Thyroid gland (tissue), 4 donors: ENCODE measurements around the gene ZDHHC5. TPM values are rescaled to one million over a fixed set of nuclear protein-coding genes. Genes with fewer than 3 reads are reported as not detected.

Experiments used
- DNase-seq, 2 donors: peaks; one replicate each; pipeline ENCODE4 v3.0.0-alpha.2; 2019
- H3K27ac ChIP-seq, 3 donors: fragments of 200-600 bp; sonication (generic); 1 replicate in 2 of 3; 2 replicates in 1 of 3; pipeline ENCODE4 v1.5.1; 2016 to 2019; ENCODE audit warnings: mild to moderate bottlenecking in 1 of 3, moderate library complexity in 1 of 3
- H3K27me3 ChIP-seq: fragments of 200-600 bp; sonication (generic); one replicate; pipeline ENCODE4 v1.5.1; 2019
- H3K36me3 ChIP-seq, 2 donors: fragments of 200-600 bp; sonication (generic); one replicate each; pipeline ENCODE4 v1.5.1; 2016 to 2019
- H3K4me1 ChIP-seq, 2 donors: fragments of 200-600 bp; sonication (generic); one replicate each; pipeline ENCODE4 v1.5.1; 2017 to 2019
- H3K4me3 ChIP-seq, 3 donors: fragments of 200-600 bp; sonication (generic); replicated peaks in 1 of 3; 1 replicate in 2 of 3; 2 replicates in 1 of 3; pipeline ENCODE4 v1.5.1; 2016; ENCODE audit warnings: mild to moderate bottlenecking in 1 of 3
- H3K9me3 ChIP-seq: fragments of 200-600 bp; sonication (generic); one replicate; pipeline ENCODE4 v1.5.1; 2017
- CTCF ChIP-seq, 6 experiments: fragments of 200-600 bp in 3 of 6; fragments of 450-650 bp in 3 of 6; sonication (generic) in 3 of 6; IDR thresholded peaks; one replicate each; pipeline ENCODE4 v1.5.1; 2016 to 2019; ENCODE audit warnings: antibody characterized with exemption in 6 of 6, mild to moderate bottlenecking in 2 of 6, inconsistent platforms in 1 of 6, moderate library complexity in 1 of 6
- POLR2A ChIP-seq, 2 donors: fragments of 450-650 bp; IDR thresholded peaks; one replicate each; pipeline ENCODE4 v1.6.1; 2017; ENCODE audit warnings: antibody characterized with exemption in 2 of 2, mild to moderate bottlenecking in 2 of 2, moderate library complexity in 1 of 2
- WGBS, 2 donors: methylation state at CpG; one replicate each; pipeline ENCODE4 v1.1.5; 2017; 5-methylcytosine and 5-hydroxymethylcytosine counted together
- intact Hi-C: fragments of 100-400 bp; cut with DNase I; formaldehyde crosslinking; loops from one replicate; pipeline ENCODE4 v1.15.1; 2023
- total RNA-seq, 4 donors: library from RNA; depleted of rRNA; stranded (reverse); fragments of >200 nt; gene quantifications; one replicate each; pipeline ENCODE4 v1.2.3, GENCODE V29; 2016

Gene ZDHHC5
- total RNA-seq, 4 donors from 2014 or later, result 55.5 to 77.5 (median 71.6) TPM

DNA sequence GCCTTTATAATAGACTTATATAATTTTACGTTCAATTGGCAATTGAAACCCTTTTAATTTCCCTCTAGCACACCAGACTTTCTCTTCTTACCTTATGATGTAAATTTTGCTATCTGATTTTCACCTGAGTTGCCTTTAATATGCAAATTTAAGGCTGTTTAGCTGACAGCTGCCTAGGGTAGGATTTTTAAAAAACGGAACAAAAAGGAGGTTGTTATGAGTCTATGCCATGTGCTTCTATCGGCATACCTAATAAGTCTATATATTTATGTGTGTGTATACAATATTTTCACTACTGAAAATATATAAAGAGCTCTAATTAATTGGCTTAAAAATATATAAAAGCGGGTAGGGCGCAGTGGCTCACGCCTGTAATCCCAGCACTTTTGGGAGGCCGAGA is 61.6 kb downstream of the ZDHHC5 start:
- TF ChIP-seq POLR2A (IDR thresholded peaks at IDR 0.05), result no peak
- TF ChIP-seq CTCF (IDR thresholded peaks at IDR 0.05), result no peak
- WGBS, 2 donors, result 94 to 96% methylated on average over 7 of the region's 7 CpGs
- DNase-seq, result no peak
- Histone ChIP-seq H3K27ac (no peak overlapping the region), H3K9me3 (no peaks in the 10 kb centered on the region), H3K36me3 (no peaks in the 10 kb centered on the region), H3K4me3 (no peak overlapping the region), H3K4me1 (no peaks in the 10 kb centered on the region), H3K27me3 (no peaks in the 10 kb centered on the region)
- intact Hi-C loops, result no loop called here

DNA sequence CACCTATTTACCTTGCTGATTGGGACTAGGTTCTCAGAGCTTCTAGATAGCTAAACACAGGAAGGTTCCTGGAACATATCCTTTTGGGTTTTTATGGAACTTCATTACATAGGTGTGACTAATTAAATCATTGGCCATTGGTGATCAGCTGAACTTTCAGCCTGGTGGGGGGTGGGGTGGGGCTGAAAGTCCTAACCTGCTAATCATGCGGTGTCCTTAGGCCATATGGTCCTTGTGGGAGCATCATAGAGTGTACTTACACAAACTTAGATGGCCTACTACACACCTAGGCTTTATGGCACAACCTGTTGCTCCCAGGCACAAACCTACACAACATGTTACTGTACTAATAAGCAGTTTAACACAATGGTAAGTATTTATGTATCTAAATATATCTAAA is 64.7 kb downstream of the ZDHHC5 start:
- 100% methylated on average over 1 of the region's 1 CpG for WGBS, 2 donors
- no peak for DNase-seq
- Histone ChIP-seq H3K9me3 (no peaks in the 10 kb centered on the region), H3K27ac (no peak overlapping the region), H3K4me3 (no peak overlapping the region), H3K36me3 (peaks cover 0 to under 1% of the 10 kb centered on the region in 2 donors), H3K27me3 (no peaks in the 10 kb centered on the region), H3K4me1 (no peaks in the 10 kb centered on the region)
- TF ChIP-seq CTCF (IDR thresholded peaks at IDR 0.05), result no peak
- intact Hi-C loops, result no loop called here

DNA sequence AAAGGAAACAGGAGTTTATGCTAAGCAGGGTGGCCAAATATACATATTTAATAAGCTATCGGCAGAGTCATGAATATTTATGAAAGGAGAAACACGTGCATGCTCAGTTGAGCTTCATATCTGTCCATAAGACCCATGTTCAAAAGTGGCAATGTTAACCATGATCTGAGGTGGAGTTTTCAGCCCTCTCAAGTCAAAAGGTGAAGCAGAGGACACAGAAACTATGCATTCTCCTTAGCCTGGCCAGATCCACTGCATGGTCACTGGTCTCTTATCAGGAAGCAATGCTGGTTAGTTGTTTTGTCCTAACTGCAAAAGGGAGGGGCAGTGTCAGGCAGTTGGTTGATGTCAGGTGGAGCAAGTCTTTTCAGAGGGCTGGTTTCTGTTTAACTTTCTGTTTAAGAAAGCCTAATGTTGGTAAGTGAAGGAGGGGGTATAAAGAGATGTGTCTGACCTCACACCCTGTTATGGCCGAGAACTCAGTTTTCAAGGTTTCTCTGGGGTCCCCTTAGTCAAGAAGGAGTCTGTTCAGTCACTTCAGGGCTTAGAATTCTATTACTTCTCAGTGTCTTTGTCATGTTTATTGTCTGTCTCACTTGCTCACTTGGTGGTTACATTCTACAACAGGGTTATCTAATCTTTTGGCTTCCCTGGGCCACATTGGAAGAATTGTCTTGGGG is 67.8 kb downstream of the ZDHHC5 start:
- no peaks in the 10 kb centered on the region for H3K27me3 ChIP-seq
- no peak for DNase-seq
- H3K4me1 ChIP-seq, result no peaks in the 10 kb centered on the region
- no peak for TF ChIP-seq CTCF (IDR thresholded peaks at IDR 0.05)
- TF ChIP-seq POLR2A (IDR thresholded peaks at IDR 0.05), result no peak
- no peaks in the 10 kb centered on the region for H3K9me3 ChIP-seq
- 79 to 86% methylated on average over 3 of the region's 3 CpGs for WGBS, 2 donors
- peaks cover 7 to 12% of the 10 kb centered on the region in 2 donors for H3K36me3 ChIP-seq
- no peak overlapping the region for H3K4me3 ChIP-seq
- H3K27ac ChIP-seq, result no peak overlapping the region
- intact Hi-C loops, result no loop called here

DNA sequence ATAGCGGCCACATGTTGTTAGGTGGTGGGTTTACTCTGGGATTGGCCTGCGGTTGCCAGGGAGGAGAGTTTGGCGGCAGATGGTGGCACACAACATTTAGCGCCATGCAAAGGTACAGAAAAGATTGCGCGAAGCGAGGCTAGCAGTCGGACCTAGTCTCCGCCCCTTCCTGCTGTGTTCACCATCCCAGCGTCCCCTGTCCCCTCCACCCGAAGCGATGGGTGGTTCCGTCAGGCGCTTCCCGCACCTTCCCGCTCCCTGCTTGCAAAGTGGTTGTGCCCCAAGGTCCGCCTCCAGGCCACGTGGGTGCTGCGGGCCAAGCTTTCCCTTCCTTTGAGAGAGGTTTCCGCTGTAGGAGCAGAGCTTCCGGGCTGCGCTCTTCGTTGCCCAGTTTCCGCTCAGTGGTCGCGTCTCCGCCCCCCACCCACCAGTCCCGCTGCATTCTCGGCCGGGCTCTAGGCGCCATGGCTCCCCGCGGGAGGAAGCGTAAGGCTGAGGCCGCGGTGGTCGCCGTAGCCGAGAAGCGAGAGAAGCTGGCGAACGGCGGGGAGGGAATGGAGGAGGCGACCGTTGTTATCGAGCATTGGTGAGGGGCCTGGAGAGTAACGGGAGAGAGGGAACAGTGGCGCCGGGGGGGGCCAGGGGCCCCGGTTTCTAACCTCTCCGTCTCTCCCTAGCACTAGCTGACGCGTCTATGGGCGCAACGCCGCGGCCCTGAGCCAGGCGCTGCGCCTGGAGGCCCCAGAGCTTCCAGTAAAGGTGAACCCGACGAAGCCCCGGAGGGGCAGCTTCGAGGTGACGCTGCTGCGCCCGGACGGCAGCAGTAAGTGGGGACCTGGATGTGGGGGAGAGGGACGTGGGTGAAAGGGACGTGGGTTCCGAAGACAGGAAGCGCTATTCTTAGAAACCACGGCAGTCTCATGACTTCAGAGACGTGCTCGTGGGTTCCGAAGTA is 73.5 kb downstream of the ZDHHC5 start, which contains the start of gene SELENOH:
TSS of gene SELENOH (plus strand) at position 360 of the 955 bp plus-strand sequence. CDS start at position 465, 105 bp downstream.
- H3K4me3 ChIP-seq, result peak within 1 kb of the TSS; percentile 46 to 96 (median 94)
- WGBS, 2 donors, result 0 to 1% methylated on average over 31 to 65 of the region's 75 CpGs
- peaks cover 23% of the 10 kb centered on the region in 2 donors for H3K36me3 ChIP-seq
- H3K27me3 ChIP-seq, result no peaks in the 10 kb centered on the region
- no peaks in the 10 kb centered on the region for H3K9me3 ChIP-seq
- peak; percentile 96 to 97 for DNase-seq
- H3K4me1 ChIP-seq, result peaks cover 19 to 27% of the 10 kb centered on the region in 2 donors
- intact Hi-C loops, result no loop called here
- peak within 1 kb of the TSS; percentile 85 to 94 (median 85) for H3K27ac ChIP-seq
- TF ChIP-seq CTCF (IDR thresholded peaks at IDR 0.05), result no peak
- peak in 1 of 2 donors; percentile 87 for TF ChIP-seq POLR2A (IDR thresholded peaks at IDR 0.05)
